Kidney epithelial cell (primary cell): ENCODE measurements around the gene ID1. TPM values are rescaled to one million over a fixed set of nuclear protein-coding genes. Genes with fewer than 3 reads are reported as not detected.

ENCODE experiments used
- DNase-seq: peaks from one replicate; pipeline ENCODE4 v3.0.0-alpha.2; 2010; ENCODE audit warnings: low read depth
- H3K27me3 ChIP-seq: 2 replicates; pipeline ENCODE4 v1.6.0; 2011; ENCODE audit warnings: low read length; ENCODE audit not compliant: control insufficient read depth, insufficient read depth
- H3K36me3 ChIP-seq: 2 replicates; pipeline ENCODE4 v1.5.1; 2011; ENCODE audit warnings: low read length; ENCODE audit not compliant: control insufficient read depth, insufficient read depth
- H3K4me3 ChIP-seq: 2 replicates; pipeline ENCODE4 v1.5.1; 2011; ENCODE audit warnings: low read depth, mild to moderate bottlenecking, control low read depth, low read length
- CTCF ChIP-seq: IDR thresholded peaks from 2 replicates; pipeline ENCODE4 v1.5.1; 2011; ENCODE audit warnings: mild to moderate bottlenecking, moderate library complexity, low read length, control low read depth, inconsistent platforms; ENCODE audit not compliant: insufficient read depth, poor library complexity, severe bottlenecking
- total RNA-seq: library from RNA; depleted of rRNA; stranded (reverse); fragments of >200 nt; gene quantifications from 2 replicates; pipeline ENCODE4 v1.2.3, GENCODE V29; 2015

Gene ID1
- total RNA-seq, 1 donor from 2014 or later: 27.5 TPM

GRCh38 chr20:31590717-31591225 is 14.3 kb upstream of the ID1 start:
- DNase-seq: no peak
- TF ChIP-seq CTCF: no peak
- Histone ChIP-seq H3K27me3 (peaks cover 4% of the 10 kb centered on the region), H3K4me3 (no peak overlapping the region), H3K36me3 (no peaks in the 10 kb centered on the region)

GRCh38 chr20:31593221-31594001 is 11.7 kb upstream of the ID1 start:
- peak; percentile 90 for DNase-seq
- TF ChIP-seq CTCF: peak; percentile 21
- H3K27me3 ChIP-seq: no peaks in the 10 kb centered on the region

GRCh38 chr20:31594002-31594557 is 11.0 kb upstream of the ID1 start:
- no peaks in the 10 kb centered on the region for H3K36me3 ChIP-seq
- H3K4me3 ChIP-seq: no peak overlapping the region
- no peak for TF ChIP-seq CTCF
- no peak for DNase-seq
- no peaks in the 10 kb centered on the region for H3K27me3 ChIP-seq

More at GRCh38 chr20:31593221-31594001, 11.7 kb upstream of the ID1 start:
- no peak overlapping the region for H3K4me3 ChIP-seq
- no peaks in the 10 kb centered on the region for H3K36me3 ChIP-seq

- DNase-seq: no peak
- no peak for TF ChIP-seq CTCF
- H3K27me3 ChIP-seq: no peaks in the 10 kb centered on the region
- H3K36me3 ChIP-seq: no peaks in the 10 kb centered on the region
- no peak overlapping the region for H3K4me3 ChIP-seq
These were observed 10.3 kb upstream of the ID1 start for GRCh38 chr20:31594558-31595379.

- DNase-seq: no peak
- no peak for TF ChIP-seq CTCF
- no peak overlapping the region for H3K4me3 ChIP-seq
These were observed 9.8 kb upstream of the ID1 start for GRCh38 chr20:31595380-31595653.

More at GRCh38 chr20:31595380-31595653, 9.8 kb upstream of the ID1 start:
- Histone ChIP-seq H3K27me3 (no peaks in the 10 kb centered on the region), H3K36me3 (no peaks in the 10 kb centered on the region)
